ENCODE results near the gene MEIS1. TPM values are rescaled to one million over a fixed set of nuclear protein-coding genes. Genes with fewer than 3 reads are reported as not detected.

The MEIS1 gene
- total and polyA plus RNA-seq, 2 experiments from 2014 or later: 115 to 121 TPM

DNA sequence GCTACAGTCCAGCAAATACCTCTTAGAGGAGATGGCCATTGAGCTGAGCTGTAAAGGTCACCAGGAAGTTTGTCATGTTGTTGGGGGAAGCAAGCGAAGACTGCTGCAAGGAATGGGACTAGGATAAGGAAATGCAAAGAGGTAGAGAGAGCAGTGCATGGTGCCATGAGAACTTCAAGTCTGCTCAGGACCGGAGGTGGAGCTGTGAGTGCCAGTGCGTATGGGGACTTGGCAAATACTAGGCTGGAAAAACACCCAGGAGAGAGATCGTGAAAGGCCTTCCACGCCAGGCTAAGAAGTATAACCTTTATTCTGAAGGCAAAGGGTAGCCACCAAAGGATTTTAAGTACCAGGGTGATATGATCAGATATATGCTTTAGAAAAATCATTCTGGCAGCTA is 71.3 kb downstream of the MEIS1 start:
- no peak overlapping the region for H3K4me3 ChIP-seq
- peaks cover 11% of the 10 kb centered on the region for H3K36me3 ChIP-seq
- H3K9me3 ChIP-seq (ENCODE audit: low read depth): no peaks in the 10 kb centered on the region
- H3K27me3 ChIP-seq: no peaks in the 10 kb centered on the region
- no peak for DNase-seq (ENCODE audit: low read depth in 1 of 2, low spot score in 1 of 2)
- peak overlapping the region; percentile 99 for H3K27ac ChIP-seq
- TF ChIP-seq, protein P1, sequence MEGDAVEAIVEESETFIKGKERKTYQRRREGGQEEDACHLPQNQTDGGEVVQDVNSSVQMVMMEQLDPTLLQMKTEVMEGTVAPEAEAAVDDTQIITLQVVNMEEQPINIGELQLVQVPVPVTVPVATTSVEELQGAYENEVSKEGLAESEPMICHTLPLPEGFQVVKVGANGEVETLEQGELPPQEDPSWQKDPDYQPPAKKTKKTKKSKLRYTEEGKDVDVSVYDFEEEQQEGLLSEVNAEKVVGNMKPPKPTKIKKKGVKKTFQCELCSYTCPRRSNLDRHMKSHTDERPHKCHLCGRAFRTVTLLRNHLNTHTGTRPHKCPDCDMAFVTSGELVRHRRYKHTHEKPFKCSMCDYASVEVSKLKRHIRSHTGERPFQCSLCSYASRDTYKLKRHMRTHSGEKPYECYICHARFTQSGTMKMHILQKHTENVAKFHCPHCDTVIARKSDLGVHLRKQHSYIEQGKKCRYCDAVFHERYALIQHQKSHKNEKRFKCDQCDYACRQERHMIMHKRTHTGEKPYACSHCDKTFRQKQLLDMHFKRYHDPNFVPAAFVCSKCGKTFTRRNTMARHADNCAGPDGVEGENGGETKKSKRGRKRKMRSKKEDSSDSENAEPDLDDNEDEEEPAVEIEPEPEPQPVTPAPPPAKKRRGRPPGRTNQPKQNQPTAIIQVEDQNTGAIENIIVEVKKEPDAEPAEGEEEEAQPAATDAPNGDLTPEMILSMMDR (IDR thresholded peaks at IDR 0.05; ENCODE audit: low read depth, low read length): no peak
- peaks cover 59% of the 10 kb centered on the region for H3K4me1 ChIP-seq (ENCODE audit: low read depth)

DNA sequence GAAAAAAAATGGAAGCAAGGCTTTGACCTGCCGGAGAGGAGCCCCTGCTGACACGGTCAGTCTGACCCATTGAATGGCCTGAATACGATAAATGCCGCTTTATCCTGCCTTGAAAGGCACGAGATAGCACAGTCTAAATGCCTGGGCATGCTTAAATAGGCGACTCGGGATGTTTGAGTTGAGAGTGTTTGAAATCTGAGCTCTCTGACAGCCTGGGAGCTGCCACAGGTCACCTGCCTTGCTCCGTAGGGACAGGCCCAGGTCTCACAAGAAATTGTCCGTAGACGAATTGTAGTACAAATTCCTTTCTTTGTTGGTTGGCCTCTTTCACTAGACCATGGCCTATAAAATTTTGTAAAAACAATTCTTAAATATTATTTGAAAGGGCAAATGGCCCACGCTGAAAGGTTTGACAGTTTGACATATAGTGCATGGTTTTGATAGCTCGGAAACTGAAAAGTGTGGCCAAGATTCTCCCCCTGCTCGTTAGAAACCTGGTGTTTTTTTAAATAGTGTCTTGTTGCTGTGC is 72.8 kb downstream of the MEIS1 start:
- Histone ChIP-seq H3K4me3 (no peak overlapping the region), H3K4me1 (ENCODE audit: low read depth) (peaks cover 59% of the 10 kb centered on the region), H3K27me3 (no peaks in the 10 kb centered on the region), H3K9me3 (ENCODE audit: low read depth) (no peaks in the 10 kb centered on the region), H3K36me3 (peaks cover 16% of the 10 kb centered on the region), H3K27ac (peak overlapping the region; percentile 99)
- TF ChIP-seq, protein P1 (IDR thresholded peaks at IDR 0.05; ENCODE audit: low read depth, low read length): no peak
- peak in 1 of 2 donors; percentile 92 for DNase-seq (ENCODE audit: low read depth in 1 of 2, low spot score in 1 of 2)

DNA sequence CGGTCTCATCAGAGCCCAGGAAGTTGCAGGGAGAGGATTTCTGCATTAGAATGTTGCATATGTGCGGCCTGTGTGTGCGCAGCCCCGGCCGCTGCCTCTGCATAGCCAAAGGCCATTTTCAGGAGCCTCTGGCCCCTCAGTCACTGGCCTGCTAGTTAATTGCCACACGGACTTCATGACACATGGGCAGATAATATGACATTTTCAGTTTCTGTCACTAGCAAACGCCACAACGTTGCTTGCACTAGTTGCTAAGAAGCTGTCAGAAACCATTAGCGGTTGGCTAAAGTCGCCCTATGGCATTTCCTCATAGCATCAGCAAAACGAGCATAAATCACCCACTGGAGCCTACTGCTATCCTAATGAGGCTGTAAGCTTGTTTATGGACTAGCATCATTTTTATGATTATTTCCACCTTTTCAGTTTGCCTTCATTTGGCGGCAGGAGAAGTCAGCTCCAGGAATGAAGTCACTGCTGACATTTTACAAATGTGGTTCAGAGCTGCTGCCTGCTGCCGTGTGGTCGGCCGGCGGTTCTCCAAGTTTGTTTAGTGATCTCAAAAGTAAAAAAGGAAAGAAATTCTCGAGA is 73.7 kb downstream of the MEIS1 start:
- Histone ChIP-seq H3K4me3 (no peak overlapping the region), H3K36me3 (peaks cover 16% of the 10 kb centered on the region), H3K9me3 (ENCODE audit: low read depth) (no peaks in the 10 kb centered on the region), H3K27ac (peak overlapping the region; percentile 99), H3K27me3 (no peaks in the 10 kb centered on the region), H3K4me1 (ENCODE audit: low read depth) (peaks cover 59% of the 10 kb centered on the region)
- no peak for DNase-seq (ENCODE audit: low read depth in 1 of 2, low spot score in 1 of 2)
- TF ChIP-seq, protein P1 (IDR thresholded peaks at IDR 0.05; ENCODE audit: low read depth, low read length): no peak

DNA sequence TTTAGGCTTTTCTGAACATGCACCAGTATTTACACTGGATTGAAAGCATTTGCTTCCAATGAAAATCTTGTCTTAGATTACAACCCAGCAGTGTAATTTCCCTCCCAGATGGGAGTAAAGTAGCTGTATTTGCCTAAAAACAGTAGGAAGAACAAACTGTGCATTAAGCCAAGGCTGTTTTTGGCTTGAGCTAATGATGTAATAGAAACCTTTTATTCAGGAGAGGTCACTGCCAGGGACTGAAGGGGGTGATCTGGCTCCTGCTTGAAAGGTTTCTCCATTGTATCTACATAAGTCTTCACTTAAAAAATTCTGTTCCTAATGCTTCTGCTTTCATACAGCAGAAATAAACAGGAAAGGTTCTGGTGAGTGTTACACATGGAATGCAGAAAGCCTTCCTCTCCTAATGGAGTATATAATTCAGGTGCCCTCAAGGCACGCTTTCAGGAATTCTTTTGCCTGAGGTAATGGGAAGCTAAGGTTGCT is 74.4 kb downstream of the MEIS1 start:
- no peak overlapping the region for H3K4me3 ChIP-seq
- H3K27me3 ChIP-seq: no peaks in the 10 kb centered on the region
- peak in 1 of 2 donors; percentile 32 for DNase-seq (ENCODE audit: low read depth in 1 of 2, low spot score in 1 of 2)
- H3K27ac ChIP-seq: peak overlapping the region; percentile 99
- TF ChIP-seq, protein P1 (IDR thresholded peaks at IDR 0.05; ENCODE audit: low read depth, low read length): no peak
- H3K4me1 ChIP-seq (ENCODE audit: low read depth): peaks cover 59% of the 10 kb centered on the region
- peaks cover 16% of the 10 kb centered on the region for H3K36me3 ChIP-seq
- no peaks in the 10 kb centered on the region for H3K9me3 ChIP-seq (ENCODE audit: low read depth)

DNA sequence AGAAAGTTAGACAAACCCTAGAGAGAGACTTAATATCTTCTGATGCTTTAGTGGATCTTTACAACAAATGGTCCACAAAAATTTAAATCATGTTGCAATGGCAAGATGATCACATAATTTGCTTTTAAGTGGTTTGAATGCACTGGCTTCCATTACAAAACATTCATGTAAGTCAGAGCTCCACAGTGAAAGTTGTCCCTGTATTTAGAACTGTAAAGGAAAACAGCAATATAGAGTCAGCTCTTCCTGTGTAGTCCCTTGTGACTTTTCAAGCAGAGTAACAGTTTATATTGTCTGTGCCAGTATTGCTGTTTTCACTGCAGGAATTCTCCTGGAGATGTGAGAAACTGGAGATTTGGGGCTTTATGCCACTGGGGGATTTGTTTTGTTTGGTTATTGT is 77.7 kb downstream of the MEIS1 start:
- DNase-seq (ENCODE audit: low read depth in 1 of 2, low spot score in 1 of 2): no peak
- Histone ChIP-seq H3K4me1 (ENCODE audit: low read depth) (peaks cover 52% of the 10 kb centered on the region), H3K36me3 (peaks cover 16% of the 10 kb centered on the region), H3K27ac (no peak overlapping the region), H3K4me3 (no peak overlapping the region), H3K9me3 (ENCODE audit: low read depth) (no peaks in the 10 kb centered on the region), H3K27me3 (no peaks in the 10 kb centered on the region)
- TF ChIP-seq, protein P1 (IDR thresholded peaks at IDR 0.05; ENCODE audit: low read depth, low read length): no peak
